Measurements from ENCODE around the gene CCDC102A.

The CCDC102A gene

DNA sequence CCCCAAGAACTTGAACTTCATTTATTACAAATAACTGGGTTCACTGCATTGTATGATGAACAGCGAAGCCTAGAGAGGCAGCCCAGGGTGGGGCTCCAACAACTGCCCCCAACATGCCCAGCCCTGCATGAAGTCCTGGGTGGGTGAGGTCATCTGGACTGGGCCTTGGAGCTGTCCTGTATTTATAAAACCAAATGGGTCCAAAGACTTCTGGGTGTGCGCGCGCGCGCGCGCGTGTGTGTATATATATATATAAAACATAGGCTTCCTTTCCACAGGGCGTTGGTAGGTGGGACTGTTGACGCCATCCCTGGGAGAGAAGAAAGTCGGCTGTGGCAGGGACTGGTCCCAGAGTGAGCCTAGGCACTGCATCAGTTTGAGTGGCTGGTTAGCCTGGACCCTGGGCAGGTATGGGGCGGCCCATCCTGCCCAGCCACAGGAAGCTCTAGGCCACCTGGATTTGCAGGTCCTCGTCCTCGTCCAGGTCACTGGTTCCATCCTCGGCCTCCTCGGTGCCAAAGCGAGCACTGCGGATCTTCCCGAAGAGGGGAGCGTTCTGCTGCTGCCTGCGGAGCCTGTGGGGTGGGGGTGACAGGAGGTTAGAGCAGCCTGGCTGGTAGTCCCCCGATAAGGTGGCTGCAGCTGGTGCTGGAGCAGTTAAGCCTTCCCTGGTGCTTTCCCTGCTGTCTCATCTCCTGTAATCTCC is 23.9 kb downstream of the CCDC102A start:
- Histone ChIP-seq H3K27me3 (ENCODE audit: control insufficient read depth in 2 of 2, insufficient read depth in 2 of 2, low read length in 2 of 2) (no peaks in the 10 kb centered on the region), H3K4me3 (ENCODE audit: low read length in 2 of 2) (no peak overlapping the region), H3K4me1 (ENCODE audit: control insufficient read depth in 2 of 2, insufficient read depth in 2 of 2, low read length in 2 of 2) (peaks cover 3 to 9% of the 10 kb centered on the region in 2 donors), H3K27ac (ENCODE audit: low read depth in 2 of 2, low read length in 2 of 2) (no peak overlapping the region), H3K36me3 (ENCODE audit: control insufficient read depth in 2 of 2, insufficient read depth in 2 of 2, low read length in 2 of 2) (no peaks in the 10 kb centered on the region), H3K9me3 (ENCODE audit: control insufficient read depth in 2 of 2, low read length in 2 of 2) (no peaks in the 10 kb centered on the region), H3K9ac (ENCODE audit: low read depth in 1 of 2, low read length in 2 of 2) (no peak overlapping the region)

DNA sequence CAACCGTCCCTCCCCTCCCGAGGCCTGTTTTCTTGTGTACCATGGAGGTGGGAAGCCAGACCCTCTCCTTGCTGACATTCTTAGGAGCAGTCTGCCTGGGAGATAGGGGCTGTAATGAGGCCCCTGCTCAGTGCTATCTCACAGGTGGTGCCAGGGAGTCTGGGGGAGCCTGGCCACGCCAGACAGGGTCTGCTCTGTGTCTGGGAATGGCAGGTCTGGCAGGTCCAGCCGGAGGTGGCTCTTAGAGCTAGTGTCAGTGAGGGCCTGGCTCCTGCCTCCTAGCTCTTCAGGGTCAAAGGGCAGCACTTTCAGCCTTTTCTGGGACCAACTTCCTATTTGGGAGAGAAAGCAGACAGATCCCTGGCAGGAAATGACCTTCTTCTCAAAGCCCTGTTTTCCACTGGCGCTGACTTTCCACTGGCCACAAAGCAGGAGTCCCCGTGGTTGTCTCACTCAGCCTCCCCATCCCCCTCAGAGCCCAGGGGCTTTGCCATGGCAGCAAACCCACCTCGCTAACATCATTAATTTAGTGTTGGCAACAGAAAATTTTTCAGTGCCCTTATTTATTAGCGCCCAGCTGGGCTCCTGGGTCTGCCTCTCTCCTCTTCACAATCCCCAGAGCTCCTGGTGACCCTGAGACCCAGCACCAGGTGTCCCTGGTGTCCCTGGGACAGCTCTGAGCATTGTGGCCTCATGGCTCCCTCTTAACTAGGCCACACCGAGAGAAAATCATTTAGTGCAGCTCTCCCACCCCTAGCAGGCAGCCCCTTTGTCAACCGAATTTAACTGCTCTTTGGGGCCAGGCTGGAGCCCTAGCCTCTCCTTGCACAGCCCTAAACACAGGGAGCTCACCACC is 26.1 kb downstream of the CCDC102A start:
- no peak overlapping the region for H3K9ac ChIP-seq (ENCODE audit: low read depth in 1 of 2, low read length in 2 of 2)
- H3K36me3 ChIP-seq (ENCODE audit: control insufficient read depth in 2 of 2, insufficient read depth in 2 of 2, low read length in 2 of 2), result no peaks in the 10 kb centered on the region
- H3K4me1 ChIP-seq (ENCODE audit: control insufficient read depth in 2 of 2, insufficient read depth in 2 of 2, low read length in 2 of 2), result peaks cover 3 to 9% of the 10 kb centered on the region in 2 donors

DNA sequence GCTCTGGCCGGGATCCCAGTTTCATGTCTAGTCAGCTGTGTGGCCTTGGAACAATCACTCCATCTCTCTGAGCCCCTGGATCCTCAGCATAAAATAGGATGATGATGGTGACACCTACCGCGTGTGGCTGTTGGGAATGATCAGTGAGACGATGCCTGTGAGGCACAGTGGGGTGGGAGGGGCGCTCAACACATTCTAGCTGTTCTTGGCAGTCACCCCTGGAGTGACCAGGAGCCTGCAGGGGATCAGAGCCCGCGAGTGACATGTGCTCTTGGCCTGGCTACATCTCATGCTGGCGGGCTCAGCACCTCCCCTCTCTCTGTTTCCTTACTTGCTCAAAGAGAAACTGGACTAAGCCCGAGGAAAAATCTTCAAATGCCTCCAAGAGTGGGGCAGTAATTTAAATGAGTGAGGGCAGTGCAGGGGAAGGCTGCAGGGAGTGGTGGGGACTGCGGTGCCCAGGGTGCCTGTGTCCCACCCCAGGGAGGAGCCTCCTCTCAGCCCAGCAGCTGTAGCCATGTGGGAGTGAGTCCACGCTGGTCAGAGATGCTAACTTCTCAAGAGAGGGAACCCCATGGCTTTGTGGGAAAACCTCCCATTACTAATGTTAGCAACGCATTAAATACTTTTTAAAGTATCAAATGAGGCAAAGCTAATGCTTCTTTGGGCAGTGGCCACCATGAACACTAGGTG is 27.0 kb downstream of the CCDC102A start:
- H3K27me3 ChIP-seq (ENCODE audit: control insufficient read depth in 2 of 2, insufficient read depth in 2 of 2, low read length in 2 of 2), result no peaks in the 10 kb centered on the region

More for the DNA sequence above, 26.1 kb downstream of the CCDC102A start:
- H3K4me3 ChIP-seq (ENCODE audit: low read length in 2 of 2), result no peak overlapping the region
- no peaks in the 10 kb centered on the region for H3K27me3 ChIP-seq (ENCODE audit: control insufficient read depth in 2 of 2, insufficient read depth in 2 of 2, low read length in 2 of 2)
- no peaks in the 10 kb centered on the region for H3K9me3 ChIP-seq (ENCODE audit: control insufficient read depth in 2 of 2, low read length in 2 of 2)
- H3K27ac ChIP-seq (ENCODE audit: low read depth in 2 of 2, low read length in 2 of 2), result no peak overlapping the region

DNA sequence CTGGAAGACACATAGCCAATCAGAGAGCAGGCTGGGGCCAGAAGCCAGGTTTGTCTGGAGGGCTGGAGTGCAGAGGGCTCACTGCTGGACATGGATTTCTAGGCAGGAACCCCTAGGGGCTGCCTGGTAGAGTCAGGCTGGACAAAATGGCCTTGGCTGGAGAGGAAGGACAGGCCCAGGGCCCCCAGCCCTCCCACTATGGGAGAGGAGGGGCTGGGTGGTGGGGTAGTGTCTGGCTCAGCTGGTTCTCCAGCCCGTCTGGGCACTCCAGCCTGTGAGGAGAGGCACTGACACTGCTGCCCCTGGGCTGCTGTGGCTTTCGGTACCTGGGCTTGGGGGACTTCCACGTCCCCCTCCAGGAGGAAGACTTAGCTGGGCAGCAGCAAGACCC is 28.3 kb downstream of the CCDC102A start:
- Histone ChIP-seq H3K9ac (ENCODE audit: low read depth in 1 of 2, low read length in 2 of 2) (no peak overlapping the region), H3K27ac (ENCODE audit: low read depth in 2 of 2, low read length in 2 of 2) (no peak overlapping the region), H3K27me3 (ENCODE audit: control insufficient read depth in 2 of 2, insufficient read depth in 2 of 2, low read length in 2 of 2) (no peaks in the 10 kb centered on the region), H3K4me3 (ENCODE audit: low read length in 2 of 2) (no peak overlapping the region), H3K36me3 (ENCODE audit: control insufficient read depth in 2 of 2, insufficient read depth in 2 of 2, low read length in 2 of 2) (no peaks in the 10 kb centered on the region), H3K4me1 (ENCODE audit: control insufficient read depth in 2 of 2, insufficient read depth in 2 of 2, low read length in 2 of 2) (peaks cover 2 to 3% of the 10 kb centered on the region in 2 donors), H3K9me3 (ENCODE audit: control insufficient read depth in 2 of 2, low read length in 2 of 2) (no peaks in the 10 kb centered on the region)

More for the DNA sequence above, 27.0 kb downstream of the CCDC102A start:
- no peak overlapping the region for H3K9ac ChIP-seq (ENCODE audit: low read depth in 1 of 2, low read length in 2 of 2)
- peaks cover 3 to 9% of the 10 kb centered on the region in 2 donors for H3K4me1 ChIP-seq (ENCODE audit: control insufficient read depth in 2 of 2, insufficient read depth in 2 of 2, low read length in 2 of 2)
- H3K27ac ChIP-seq (ENCODE audit: low read depth in 2 of 2, low read length in 2 of 2), result no peak overlapping the region
- H3K36me3 ChIP-seq (ENCODE audit: control insufficient read depth in 2 of 2, insufficient read depth in 2 of 2, low read length in 2 of 2), result no peaks in the 10 kb centered on the region
- H3K9me3 ChIP-seq (ENCODE audit: control insufficient read depth in 2 of 2, low read length in 2 of 2), result no peaks in the 10 kb centered on the region
- H3K4me3 ChIP-seq (ENCODE audit: low read length in 2 of 2), result no peak overlapping the region

DNA sequence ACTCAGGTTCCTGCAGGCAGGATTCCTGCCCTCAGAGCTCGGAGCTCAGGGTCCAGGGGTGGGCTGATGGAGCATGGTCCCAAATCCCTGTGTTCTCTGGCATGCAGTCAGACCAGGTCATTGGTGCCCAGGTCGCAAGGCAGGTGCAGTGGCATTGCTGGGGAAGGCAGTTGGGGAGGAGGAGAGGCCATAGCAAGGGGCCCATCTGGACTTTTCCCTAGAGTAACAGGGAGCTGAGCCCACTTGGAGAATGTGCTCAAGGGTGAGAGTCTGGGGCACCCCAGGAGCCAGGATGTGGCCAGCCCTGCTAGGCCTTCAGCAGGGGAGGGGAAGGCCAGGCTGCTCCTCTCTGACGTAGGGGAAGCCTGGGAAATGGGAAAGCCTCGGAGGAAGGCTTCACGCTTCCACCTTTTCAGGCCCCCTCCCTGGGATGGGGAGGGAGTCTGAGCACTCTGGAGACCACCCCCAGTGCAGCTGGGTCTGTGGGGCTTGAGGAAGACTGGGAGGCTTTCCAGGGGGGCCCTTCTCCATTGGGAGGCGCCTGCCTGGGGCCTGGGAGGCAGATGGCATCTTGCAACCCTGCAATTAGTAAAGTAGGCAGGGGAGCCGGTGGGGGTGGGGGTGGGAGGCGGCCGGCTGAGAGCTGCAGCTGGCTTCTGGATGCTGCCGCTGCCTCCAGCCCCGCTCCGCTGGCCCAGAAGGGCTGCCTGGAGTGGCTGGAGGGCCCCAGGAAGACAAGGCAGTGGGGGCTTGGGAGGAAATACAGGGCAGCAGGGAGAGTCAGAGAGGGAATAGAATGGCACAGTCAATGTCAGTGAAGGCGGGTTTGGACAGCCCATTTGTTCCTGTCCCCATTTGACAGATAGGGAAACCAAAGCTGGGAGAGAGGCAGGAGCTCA is 29.0 kb downstream of the CCDC102A start:
- Histone ChIP-seq H3K9ac (ENCODE audit: low read depth in 1 of 2, low read length in 2 of 2) (no peak overlapping the region), H3K4me1 (ENCODE audit: control insufficient read depth in 2 of 2, insufficient read depth in 2 of 2, low read length in 2 of 2) (no peaks in the 10 kb centered on the region), H3K4me3 (ENCODE audit: low read length in 2 of 2) (no peak overlapping the region), H3K9me3 (ENCODE audit: control insufficient read depth in 2 of 2, low read length in 2 of 2) (no peaks in the 10 kb centered on the region), H3K36me3 (ENCODE audit: control insufficient read depth in 2 of 2, insufficient read depth in 2 of 2, low read length in 2 of 2) (no peaks in the 10 kb centered on the region), H3K27ac (ENCODE audit: low read depth in 2 of 2, low read length in 2 of 2) (no peak overlapping the region), H3K27me3 (ENCODE audit: control insufficient read depth in 2 of 2, insufficient read depth in 2 of 2, low read length in 2 of 2) (no peaks in the 10 kb centered on the region)

DNA sequence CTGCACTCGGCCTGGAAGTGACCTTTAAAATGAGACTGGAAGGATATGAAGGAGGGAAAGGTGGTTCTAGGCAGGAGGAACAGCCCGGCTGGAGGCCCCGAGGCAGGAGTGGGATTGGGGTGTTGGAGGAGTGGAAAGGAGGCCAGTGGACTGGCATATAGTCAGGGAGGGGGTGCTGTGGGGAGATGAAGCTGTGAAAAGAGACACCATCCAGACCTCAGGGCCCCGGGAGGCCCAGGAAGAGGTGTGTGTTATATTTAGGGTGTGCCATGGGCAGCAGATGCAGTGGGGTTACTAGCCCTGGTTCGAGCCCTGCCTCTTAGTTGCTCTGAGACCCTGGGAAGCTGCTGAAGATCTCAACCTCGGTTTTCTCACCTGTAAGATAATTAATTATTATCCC is 31.2 kb downstream of the CCDC102A start:
- H3K27ac ChIP-seq (ENCODE audit: low read depth in 2 of 2, low read length in 2 of 2), result no peak overlapping the region
- no peaks in the 10 kb centered on the region for H3K4me1 ChIP-seq (ENCODE audit: control insufficient read depth in 2 of 2, insufficient read depth in 2 of 2, low read length in 2 of 2)
- H3K27me3 ChIP-seq (ENCODE audit: control insufficient read depth in 2 of 2, insufficient read depth in 2 of 2, low read length in 2 of 2), result no peaks in the 10 kb centered on the region
- H3K36me3 ChIP-seq (ENCODE audit: control insufficient read depth in 2 of 2, insufficient read depth in 2 of 2, low read length in 2 of 2), result no peaks in the 10 kb centered on the region
- no peak overlapping the region for H3K9ac ChIP-seq (ENCODE audit: low read depth in 1 of 2, low read length in 2 of 2)
- no peaks in the 10 kb centered on the region for H3K9me3 ChIP-seq (ENCODE audit: control insufficient read depth in 2 of 2, low read length in 2 of 2)
- H3K4me3 ChIP-seq (ENCODE audit: low read length in 2 of 2), result no peak overlapping the region

DNA sequence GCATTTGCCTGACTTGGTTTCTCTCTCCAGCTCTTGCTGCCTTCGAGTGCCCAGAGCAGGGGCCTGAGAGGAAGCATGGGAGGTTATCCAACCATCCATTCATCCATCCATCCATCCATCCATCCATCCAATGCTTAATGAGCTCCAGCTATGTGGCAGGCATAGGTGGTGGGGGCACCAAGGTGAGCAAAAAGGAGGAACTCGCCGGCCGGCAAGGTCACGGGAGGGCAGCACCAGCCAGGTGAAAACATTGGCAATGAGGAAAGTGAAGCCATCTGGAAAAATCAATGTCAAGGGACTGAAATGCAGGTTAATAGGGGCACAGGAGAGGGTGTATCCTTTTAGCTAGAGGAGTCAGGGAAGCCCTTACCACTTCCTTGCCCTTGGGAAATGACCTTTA is 31.9 kb downstream of the CCDC102A start:
- no peaks in the 10 kb centered on the region for H3K9me3 ChIP-seq (ENCODE audit: control insufficient read depth in 2 of 2, low read length in 2 of 2)
- H3K27ac ChIP-seq (ENCODE audit: low read depth in 2 of 2, low read length in 2 of 2), result no peak overlapping the region
- H3K36me3 ChIP-seq (ENCODE audit: control insufficient read depth in 2 of 2, insufficient read depth in 2 of 2, low read length in 2 of 2), result no peaks in the 10 kb centered on the region
- H3K27me3 ChIP-seq (ENCODE audit: control insufficient read depth in 2 of 2, insufficient read depth in 2 of 2, low read length in 2 of 2), result no peaks in the 10 kb centered on the region
- no peak overlapping the region for H3K9ac ChIP-seq (ENCODE audit: low read depth in 1 of 2, low read length in 2 of 2)
- no peaks in the 10 kb centered on the region for H3K4me1 ChIP-seq (ENCODE audit: control insufficient read depth in 2 of 2, insufficient read depth in 2 of 2, low read length in 2 of 2)
- no peak overlapping the region for H3K4me3 ChIP-seq (ENCODE audit: low read length in 2 of 2)

DNA sequence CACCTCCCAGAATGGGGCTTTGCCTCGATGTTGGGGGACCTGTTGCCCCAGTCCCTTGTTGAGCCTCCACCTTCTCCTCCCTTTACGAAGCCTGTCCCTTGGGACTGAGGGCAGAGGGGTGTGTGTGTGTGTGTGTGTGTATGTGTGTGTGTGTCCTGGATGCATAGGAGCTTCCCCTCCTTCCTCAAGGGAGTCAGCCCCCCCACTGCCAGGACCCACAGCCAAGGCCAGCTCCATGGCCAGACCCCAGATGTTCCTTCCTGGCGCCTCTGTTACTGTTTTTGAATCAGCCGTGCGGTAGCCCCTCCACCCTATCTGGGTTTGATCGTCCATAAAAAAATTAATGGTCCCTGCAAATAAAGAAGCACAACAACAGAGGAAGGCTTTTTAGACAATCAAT is 32.4 kb downstream of the CCDC102A start:
- Histone ChIP-seq H3K27ac (ENCODE audit: low read depth in 2 of 2, low read length in 2 of 2) (no peak overlapping the region), H3K36me3 (ENCODE audit: control insufficient read depth in 2 of 2, insufficient read depth in 2 of 2, low read length in 2 of 2) (no peaks in the 10 kb centered on the region), H3K9ac (ENCODE audit: low read depth in 1 of 2, low read length in 2 of 2) (no peak overlapping the region), H3K9me3 (ENCODE audit: control insufficient read depth in 2 of 2, low read length in 2 of 2) (no peaks in the 10 kb centered on the region), H3K4me3 (ENCODE audit: low read length in 2 of 2) (no peak overlapping the region), H3K27me3 (ENCODE audit: control insufficient read depth in 2 of 2, insufficient read depth in 2 of 2, low read length in 2 of 2) (no peaks in the 10 kb centered on the region), H3K4me1 (ENCODE audit: control insufficient read depth in 2 of 2, insufficient read depth in 2 of 2, low read length in 2 of 2) (no peaks in the 10 kb centered on the region)

DNA sequence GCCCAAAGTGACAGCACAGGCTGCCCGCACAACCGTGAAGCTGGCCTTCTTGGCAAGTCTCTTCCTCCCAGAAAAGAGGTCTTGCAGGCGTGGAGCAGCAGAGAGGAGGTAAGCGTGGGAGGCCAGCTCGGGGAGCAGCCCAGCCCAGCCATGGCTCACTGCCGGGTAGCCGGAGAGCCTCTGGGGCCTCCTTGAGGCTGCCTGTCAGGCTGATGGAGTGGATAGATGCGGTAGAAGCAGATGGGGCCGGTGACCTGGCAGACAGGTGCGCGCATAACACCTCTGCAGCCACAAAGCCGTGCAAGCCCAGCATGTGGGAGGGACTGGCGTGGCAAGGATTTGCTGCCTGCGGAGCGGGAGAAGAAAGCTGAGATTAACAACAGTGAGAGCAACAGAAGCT is 33.0 kb downstream of the CCDC102A start:
- Histone ChIP-seq H3K9ac (ENCODE audit: low read depth in 1 of 2, low read length in 2 of 2) (no peak overlapping the region), H3K4me1 (ENCODE audit: control insufficient read depth in 2 of 2, insufficient read depth in 2 of 2, low read length in 2 of 2) (no peaks in the 10 kb centered on the region), H3K4me3 (ENCODE audit: low read length in 2 of 2) (no peak overlapping the region), H3K27me3 (ENCODE audit: control insufficient read depth in 2 of 2, insufficient read depth in 2 of 2, low read length in 2 of 2) (no peaks in the 10 kb centered on the region), H3K36me3 (ENCODE audit: control insufficient read depth in 2 of 2, insufficient read depth in 2 of 2, low read length in 2 of 2) (no peaks in the 10 kb centered on the region), H3K9me3 (ENCODE audit: control insufficient read depth in 2 of 2, low read length in 2 of 2) (no peaks in the 10 kb centered on the region), H3K27ac (ENCODE audit: low read depth in 2 of 2, low read length in 2 of 2) (no peak overlapping the region)
